Measurements from ENCODE around the gene NLGN3.

NLGN3 gene

DNA sequence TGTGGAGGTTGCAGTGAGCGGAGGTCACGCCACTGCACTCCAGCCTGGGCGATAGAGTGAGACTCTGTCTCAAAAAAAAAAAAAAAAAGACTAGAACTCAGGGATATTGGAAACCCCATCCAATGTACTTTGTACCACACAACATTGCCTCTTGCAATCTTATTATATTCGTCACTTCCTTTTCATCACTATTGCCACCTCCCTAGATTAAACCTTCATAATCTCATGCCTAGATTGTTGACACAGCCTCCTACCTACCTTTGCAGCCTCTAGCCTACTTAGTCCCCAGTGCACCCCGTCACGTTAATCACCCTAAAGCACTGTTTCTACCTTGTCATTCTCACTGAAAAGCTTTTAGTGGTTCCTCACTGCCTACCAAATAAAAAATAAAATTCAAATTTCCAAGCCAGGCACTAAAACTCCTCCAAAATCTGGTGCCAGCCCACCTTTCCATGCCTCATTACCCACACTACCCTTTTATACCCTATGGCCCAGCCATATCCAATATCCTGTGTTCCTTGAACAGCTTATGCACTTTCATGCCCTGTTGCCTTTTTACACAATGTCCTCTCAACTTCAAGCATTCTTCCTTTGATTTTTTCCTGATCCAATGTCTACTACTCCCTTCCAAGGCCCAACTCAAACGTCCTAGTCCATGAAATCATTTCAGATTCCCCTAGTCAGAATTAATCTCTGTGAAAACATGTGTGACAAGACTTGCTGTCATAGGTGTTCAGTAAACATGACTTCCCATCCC lies 54.8 kb downstream of the NLGN3 start:
- H3K4me3 ChIP-seq (ENCODE audit: low read length), result no peak overlapping the region
- no peak overlapping the region for H3K9ac ChIP-seq (ENCODE audit: low read length)
- H3K36me3 ChIP-seq (ENCODE audit: control insufficient read depth, insufficient read depth, low read length), result no peaks in the 10 kb centered on the region
- peaks cover 9% of the 10 kb centered on the region for H3K4me1 ChIP-seq (ENCODE audit: control insufficient read depth, insufficient read depth, low read length)
- no peaks in the 10 kb centered on the region for H3K27me3 ChIP-seq (ENCODE audit: control insufficient read depth, insufficient read depth, low read length)
- no peaks in the 10 kb centered on the region for H3K9me3 ChIP-seq (ENCODE audit: control insufficient read depth, low read length)

DNA sequence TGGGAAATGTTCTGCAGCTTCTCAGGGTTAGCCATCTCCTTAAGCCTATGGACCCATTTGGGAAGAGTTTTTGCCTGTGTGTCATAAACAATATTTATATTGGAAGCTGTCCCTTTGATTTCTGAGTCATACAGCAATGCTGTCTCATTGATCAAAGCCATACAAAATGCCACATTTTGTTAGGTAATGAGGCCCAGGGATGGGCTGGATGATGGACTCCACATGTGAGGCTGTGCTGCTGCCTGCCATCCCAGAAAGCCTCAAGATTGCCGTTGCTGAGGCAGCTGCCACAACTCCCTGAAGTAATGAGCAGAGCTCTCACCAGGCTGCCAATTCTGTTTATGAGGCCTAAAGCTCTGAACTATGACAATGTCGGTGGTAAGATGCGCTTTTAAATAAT lies 66.2 kb downstream of the NLGN3 start:
- H3K4me1 ChIP-seq (ENCODE audit: control insufficient read depth, insufficient read depth, low read length), result peaks cover 15% of the 10 kb centered on the region
- H3K36me3 ChIP-seq (ENCODE audit: control insufficient read depth, insufficient read depth, low read length), result no peaks in the 10 kb centered on the region
- no peak overlapping the region for H3K4me3 ChIP-seq (ENCODE audit: low read length)

DNA sequence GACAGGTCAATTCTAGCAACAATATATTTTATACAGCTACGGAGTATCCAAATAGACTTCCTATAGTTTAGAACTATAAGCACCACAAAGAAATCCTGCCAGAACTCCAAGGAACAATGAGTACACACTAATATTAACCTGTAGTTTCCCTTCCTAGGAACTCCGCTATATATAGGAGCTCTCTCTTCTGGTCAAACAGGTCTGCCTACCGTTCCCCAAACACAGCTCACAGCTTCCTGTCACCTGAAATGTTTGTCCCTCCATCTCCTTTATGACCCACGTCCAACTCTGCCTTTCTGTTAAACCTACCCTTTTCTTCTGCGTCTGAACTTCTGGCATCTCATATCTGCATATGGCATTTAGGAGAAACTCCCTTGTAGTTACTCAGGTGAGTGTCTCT lies 67.9 kb downstream of the NLGN3 start:
- no peak overlapping the region for H3K9ac ChIP-seq (ENCODE audit: low read length)
- no peaks in the 10 kb centered on the region for H3K36me3 ChIP-seq (ENCODE audit: control insufficient read depth, insufficient read depth, low read length)
- H3K4me1 ChIP-seq (ENCODE audit: control insufficient read depth, insufficient read depth, low read length), result peaks cover 29% of the 10 kb centered on the region

More for the DNA sequence above, 66.2 kb downstream of the NLGN3 start:
- Histone ChIP-seq H3K9ac (ENCODE audit: low read length) (no peak overlapping the region), H3K27me3 (ENCODE audit: control insufficient read depth, insufficient read depth, low read length) (no peaks in the 10 kb centered on the region), H3K9me3 (ENCODE audit: control insufficient read depth, low read length) (no peaks in the 10 kb centered on the region)

DNA sequence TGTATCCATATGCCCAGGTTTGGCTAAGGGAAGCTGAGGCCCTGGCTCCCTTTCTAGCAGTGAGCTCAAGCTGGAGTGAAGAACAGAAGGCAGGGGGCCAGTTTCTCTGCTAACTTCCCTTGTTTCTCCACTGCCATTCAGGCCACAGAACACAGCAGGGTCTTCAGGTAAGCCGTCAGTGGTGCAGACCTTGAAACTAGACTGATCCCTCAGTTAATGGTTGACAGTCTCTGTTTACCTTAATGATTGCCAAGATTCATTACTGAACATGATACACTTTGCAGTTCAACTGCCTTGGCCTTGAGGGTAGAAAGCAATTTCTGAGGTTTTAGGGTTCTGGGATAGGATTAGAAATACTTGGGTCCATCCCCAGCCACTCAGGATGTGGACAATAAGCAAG lies 69.5 kb downstream of the NLGN3 start:
- peaks cover 30% of the 10 kb centered on the region for H3K4me1 ChIP-seq (ENCODE audit: control insufficient read depth, insufficient read depth, low read length)
- H3K9me3 ChIP-seq (ENCODE audit: control insufficient read depth, low read length), result no peaks in the 10 kb centered on the region
- no peaks in the 10 kb centered on the region for H3K27me3 ChIP-seq (ENCODE audit: control insufficient read depth, insufficient read depth, low read length)
- H3K4me3 ChIP-seq (ENCODE audit: low read length), result no peak overlapping the region
- no peak overlapping the region for H3K9ac ChIP-seq (ENCODE audit: low read length)
- no peaks in the 10 kb centered on the region for H3K36me3 ChIP-seq (ENCODE audit: control insufficient read depth, insufficient read depth, low read length)

More for the DNA sequence above, 67.9 kb downstream of the NLGN3 start:
- Histone ChIP-seq H3K9me3 (ENCODE audit: control insufficient read depth, low read length) (no peaks in the 10 kb centered on the region), H3K4me3 (ENCODE audit: low read length) (no peak overlapping the region), H3K27me3 (ENCODE audit: control insufficient read depth, insufficient read depth, low read length) (no peaks in the 10 kb centered on the region)

DNA sequence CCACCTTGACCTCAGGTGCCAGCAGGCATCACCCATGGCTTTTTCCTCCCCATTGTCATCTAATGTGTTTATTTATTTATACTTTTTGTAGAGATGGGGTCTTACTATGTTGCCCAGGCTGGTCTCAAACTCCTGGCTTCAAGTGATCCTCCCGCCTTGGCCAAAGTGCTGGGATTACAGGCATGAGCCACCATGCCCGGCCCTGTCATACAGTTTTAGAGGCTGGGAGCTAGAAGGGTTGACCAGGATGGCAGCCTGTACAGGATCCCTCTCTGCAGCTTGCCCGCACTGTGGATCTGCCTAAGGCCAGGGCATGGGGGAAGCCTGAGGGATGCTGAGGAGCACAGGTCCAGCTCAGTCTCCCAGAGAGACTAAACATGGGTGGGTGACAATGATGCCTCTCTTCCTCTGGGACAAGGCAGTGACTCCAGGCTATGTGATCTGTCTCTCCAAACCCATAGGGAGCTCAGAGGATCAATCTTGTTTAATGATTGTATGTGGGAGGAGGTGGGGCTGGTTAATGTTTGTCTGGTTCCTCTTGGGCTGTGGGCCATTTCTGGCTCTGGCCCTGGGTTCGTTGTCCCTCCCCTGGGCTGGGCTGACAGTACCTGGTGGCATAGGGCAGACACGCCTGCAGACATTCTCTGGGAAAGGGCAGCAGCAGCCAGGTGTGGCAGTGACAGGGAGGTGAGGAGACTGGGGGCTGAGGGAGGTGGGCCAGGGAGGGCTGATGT lies 70.1 kb downstream of the NLGN3 start:
- Histone ChIP-seq H3K27me3 (ENCODE audit: control insufficient read depth, insufficient read depth, low read length) (no peaks in the 10 kb centered on the region), H3K9ac (ENCODE audit: low read length) (peak overlapping the region; percentile 43), H3K4me1 (ENCODE audit: control insufficient read depth, insufficient read depth, low read length) (peaks cover 30% of the 10 kb centered on the region), H3K36me3 (ENCODE audit: control insufficient read depth, insufficient read depth, low read length) (no peaks in the 10 kb centered on the region), H3K4me3 (ENCODE audit: low read length) (peak overlapping the region; percentile 31), H3K9me3 (ENCODE audit: control insufficient read depth, low read length) (no peaks in the 10 kb centered on the region)

DNA sequence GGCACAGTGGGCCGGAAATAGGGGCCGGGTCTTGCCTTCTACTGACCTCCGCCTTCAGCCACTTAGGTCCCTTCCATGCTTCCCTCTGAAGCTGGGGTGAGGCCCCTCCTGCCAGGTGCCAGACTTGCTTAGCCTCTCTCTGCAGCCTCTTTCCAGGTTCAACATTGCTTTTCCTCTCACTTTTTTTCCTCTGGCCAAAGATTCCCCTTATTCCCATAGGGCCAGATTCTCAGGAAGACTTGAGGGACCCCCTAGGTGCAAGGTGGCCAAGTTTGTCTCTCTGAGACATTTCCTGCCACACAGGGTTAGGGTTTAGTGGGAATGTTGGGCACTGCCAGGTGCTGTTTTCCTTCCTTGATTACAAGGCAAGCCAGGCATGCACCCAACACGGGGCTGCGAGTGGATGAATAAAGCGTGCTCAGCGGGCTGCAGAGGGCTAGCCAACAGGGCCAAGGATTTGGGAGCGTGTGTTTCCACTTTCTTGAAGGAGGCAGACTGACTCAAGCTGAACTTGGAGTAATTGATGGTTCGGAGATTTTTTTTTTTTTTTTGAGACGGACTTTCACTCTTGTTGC lies 70.8 kb downstream of the NLGN3 start:
- H3K4me1 ChIP-seq (ENCODE audit: control insufficient read depth, insufficient read depth, low read length), result peaks cover 30% of the 10 kb centered on the region
- no peaks in the 10 kb centered on the region for H3K9me3 ChIP-seq (ENCODE audit: control insufficient read depth, low read length)
- peak overlapping the region; percentile 31 for H3K4me3 ChIP-seq (ENCODE audit: low read length)
- H3K27me3 ChIP-seq (ENCODE audit: control insufficient read depth, insufficient read depth, low read length), result no peaks in the 10 kb centered on the region
- H3K36me3 ChIP-seq (ENCODE audit: control insufficient read depth, insufficient read depth, low read length), result no peaks in the 10 kb centered on the region
- peak overlapping the region; percentile 43 for H3K9ac ChIP-seq (ENCODE audit: low read length)

DNA sequence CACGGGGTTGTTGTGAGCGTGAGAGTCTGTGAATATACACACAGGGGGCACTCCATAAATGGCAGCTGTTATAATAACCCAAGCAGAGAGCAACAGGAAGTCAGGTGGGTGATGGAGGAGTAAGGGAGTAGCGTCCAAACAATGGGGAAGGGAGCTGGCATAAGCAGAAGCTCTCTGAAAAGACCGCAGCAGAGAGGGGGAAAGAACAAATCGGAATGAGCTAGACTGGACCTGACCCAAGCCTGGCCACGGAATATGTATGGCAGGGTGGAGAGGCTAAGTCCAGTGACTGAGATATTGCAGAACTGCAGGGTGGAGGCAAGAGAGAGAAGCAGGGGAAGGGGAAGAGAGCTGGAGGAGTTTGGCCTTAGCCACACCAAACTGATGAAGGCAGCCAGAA lies 71.8 kb downstream of the NLGN3 start:
- peak overlapping the region; percentile 58 for H3K9ac ChIP-seq (ENCODE audit: low read length)
- H3K27me3 ChIP-seq (ENCODE audit: control insufficient read depth, insufficient read depth, low read length), result no peaks in the 10 kb centered on the region
- H3K9me3 ChIP-seq (ENCODE audit: control insufficient read depth, low read length), result no peaks in the 10 kb centered on the region
- H3K4me3 ChIP-seq (ENCODE audit: low read length), result no peak overlapping the region
- peaks cover 30% of the 10 kb centered on the region for H3K4me1 ChIP-seq (ENCODE audit: control insufficient read depth, insufficient read depth, low read length)
- no peaks in the 10 kb centered on the region for H3K36me3 ChIP-seq (ENCODE audit: control insufficient read depth, insufficient read depth, low read length)

DNA sequence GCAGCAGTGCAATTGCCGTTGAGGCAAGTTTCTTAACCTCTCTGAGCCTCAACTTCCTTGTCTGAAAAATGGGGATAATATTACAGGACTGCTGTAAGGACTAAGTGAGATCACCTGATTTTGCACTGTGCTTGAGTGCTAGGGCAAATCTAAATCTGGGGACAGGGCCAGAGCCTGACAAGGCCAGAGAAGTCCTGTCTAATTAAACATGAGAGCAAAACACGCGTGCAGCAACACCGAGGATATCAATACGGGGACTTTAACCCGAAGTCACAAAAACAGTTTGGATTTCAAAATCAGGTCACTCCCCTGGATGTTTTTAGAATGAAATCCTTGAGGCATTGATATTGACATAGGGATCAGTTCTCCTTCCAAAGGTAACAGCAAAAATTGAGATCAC lies 72.7 kb downstream of the NLGN3 start:
- no peak overlapping the region for H3K9ac ChIP-seq (ENCODE audit: low read length)
- H3K36me3 ChIP-seq (ENCODE audit: control insufficient read depth, insufficient read depth, low read length), result no peaks in the 10 kb centered on the region
- no peak overlapping the region for H3K4me3 ChIP-seq (ENCODE audit: low read length)
- H3K27me3 ChIP-seq (ENCODE audit: control insufficient read depth, insufficient read depth, low read length), result no peaks in the 10 kb centered on the region
- H3K4me1 ChIP-seq (ENCODE audit: control insufficient read depth, insufficient read depth, low read length), result peaks cover 30% of the 10 kb centered on the region
- no peaks in the 10 kb centered on the region for H3K9me3 ChIP-seq (ENCODE audit: control insufficient read depth, low read length)
